ENCODE data around the gene IL1RL1.

- TF ChIP-seq POLR2AphosphoS5 (IDR thresholded peaks at IDR 0.05; ENCODE audit: borderline replicate concordance, low read depth, low read length), result no peak
- TF ChIP-seq EZH2 (IDR thresholded peaks at IDR 0.05), result no peak
Observed at GRCh38 chr2:102361632-102362241, 50.4 kb downstream of the IL1RL1 start.
